GM21381 (cell line): Measurements from ENCODE around the gene BTG2.
A peak's percentile ranks its signal among the peaks of the same experiment; 100 is the strongest.

Experiments
- ATAC-seq: cut with Tn5 transposase; IDR thresholded peaks from one replicate; pipeline ENCODE4 v1.9.1; 2021; ENCODE audit warnings: mild to moderate bottlenecking, moderate library complexity; ENCODE audit not compliant: unreplicated experiment

Gene BTG2

DNA sequence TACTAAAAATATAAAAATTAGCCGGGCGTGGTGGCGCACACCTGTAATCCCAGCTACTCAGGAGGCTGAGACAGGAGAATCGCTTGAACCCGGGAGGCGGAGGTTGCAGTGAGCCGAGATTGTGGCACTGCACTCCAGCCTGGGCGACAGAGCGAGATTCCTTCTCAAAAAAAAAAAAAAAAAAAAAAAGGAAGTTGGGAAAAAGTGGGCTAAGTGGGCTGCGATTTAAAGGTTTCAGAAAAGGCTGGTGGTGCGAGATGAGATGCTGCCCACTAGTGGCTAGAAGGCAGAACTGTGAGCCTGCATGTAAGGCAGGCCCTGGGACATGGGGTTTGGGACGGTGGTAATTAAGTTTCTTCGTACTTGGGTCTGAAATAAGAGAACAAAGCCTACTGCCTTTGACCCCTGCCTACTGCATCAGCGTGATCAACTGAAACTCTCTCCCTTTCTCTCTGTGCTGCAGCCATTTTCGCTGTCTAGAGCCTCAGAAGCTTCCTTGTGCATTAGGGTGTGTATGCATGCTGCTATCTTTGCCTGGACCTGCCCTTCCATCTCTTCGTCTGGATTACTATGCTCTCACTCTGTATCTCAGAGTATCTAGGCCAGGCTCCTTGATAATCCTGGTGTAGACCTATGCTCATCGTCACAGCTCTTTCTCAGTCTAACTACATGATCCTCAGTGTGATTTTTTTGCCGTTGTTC is 33.2 kb downstream of the BTG2 start:
- no peak for ATAC-seq

DNA sequence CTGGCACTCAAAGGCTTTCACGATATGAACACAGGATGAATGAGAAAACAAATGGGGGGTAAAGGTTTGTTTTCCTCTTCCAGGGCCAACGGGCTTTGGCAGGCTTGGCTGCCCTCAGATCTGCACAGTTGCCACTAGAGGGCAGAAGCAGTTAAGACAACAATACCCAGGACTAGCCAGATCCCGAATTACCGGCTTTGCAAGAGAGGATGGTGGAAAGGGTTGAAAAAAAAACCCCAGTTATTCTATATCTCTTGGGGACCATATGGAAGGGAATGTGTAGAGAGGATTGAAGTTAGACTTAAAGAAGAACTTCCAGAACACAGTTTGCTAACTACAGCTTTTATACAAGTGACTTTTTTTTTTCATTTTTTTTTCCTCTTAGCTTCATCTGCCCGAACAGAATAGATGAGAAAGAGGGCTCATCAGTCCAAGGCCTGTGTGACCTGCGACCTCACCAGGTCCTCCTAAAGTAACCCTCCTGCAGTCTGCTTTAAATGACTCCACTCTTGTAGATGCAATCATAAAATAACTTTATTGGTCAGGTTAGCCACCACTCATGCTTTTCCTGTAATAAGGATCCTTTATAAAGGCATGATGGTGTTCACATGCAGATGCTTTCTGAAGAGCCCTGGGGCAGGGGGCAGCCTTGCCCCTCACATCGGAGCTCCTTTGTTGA is 34.9 kb downstream of the BTG2 start:
- peak; percentile 49 for ATAC-seq

DNA sequence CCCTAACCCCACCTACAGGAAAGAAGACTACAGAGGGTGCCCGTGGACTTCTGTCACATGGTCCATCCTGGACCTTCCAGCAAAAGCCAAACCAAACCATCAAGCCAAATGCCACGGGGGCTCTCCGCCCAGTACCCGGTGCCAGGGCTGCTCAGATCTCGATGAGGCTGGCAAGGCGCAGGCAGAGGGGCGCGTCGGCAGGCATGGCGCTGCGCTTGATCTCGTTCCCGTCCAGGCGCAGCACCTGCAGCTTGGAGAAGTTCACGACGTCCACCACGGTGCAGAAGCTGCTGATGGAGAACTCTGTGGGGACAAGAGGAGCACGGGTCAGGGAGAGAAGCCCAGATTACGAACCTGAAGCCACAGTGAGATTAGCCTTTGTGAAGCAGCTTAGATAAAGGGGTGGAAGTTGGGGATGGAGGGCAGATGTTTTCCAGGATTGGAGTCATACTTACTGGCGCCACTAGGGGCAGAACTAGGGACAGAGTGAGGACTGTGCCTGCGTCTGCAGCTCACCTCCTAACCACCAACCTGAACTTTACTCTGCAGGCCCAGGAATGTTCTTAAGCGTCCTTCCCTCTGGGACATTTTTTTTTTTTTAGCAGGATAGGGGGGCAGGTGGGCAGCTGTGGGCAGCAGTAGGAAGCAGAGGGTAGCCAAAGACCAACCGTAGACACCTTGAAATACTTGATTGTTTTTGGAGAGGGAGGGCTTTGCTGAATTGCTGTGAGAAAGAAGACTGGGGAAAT is 37.0 kb downstream of the BTG2 start:
- ATAC-seq: no peak

DNA sequence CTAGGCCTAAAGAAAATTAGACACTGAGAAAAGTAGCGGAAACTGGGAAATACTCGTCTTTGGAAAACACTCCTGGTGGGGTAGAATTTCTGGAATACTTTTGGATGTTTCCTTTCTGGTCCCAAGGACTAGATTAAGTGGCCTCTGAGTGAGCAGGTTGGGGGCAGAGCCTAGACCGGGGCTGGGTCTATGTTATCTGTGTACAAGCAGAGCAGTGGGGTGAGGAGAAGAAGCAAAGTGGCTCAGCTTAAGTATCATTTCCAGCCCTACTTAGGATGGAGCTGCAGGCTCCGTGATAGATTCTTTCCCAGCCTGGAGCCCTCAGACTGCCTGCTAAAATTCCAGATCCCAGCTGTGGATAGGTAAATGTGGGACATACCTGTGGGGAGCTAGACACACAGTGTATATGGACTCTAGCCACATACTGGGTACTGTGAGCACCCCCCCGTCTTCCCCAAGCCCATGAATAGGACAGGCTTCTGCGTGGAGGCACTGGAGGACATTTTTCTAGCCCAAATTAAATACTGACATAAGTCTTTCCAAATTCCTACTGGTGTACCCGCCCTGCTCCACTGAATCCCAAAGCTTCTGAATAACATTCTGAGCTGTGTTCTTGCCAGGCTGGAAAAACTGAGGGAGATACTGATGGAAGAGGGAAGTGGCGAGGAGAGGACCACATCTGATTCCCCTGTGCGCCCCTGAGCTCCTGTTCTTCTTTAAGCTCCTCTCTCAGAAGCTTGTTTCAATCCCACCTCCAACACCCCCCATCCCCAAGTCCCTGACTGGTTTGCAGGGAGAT is 38.8 kb downstream of the BTG2 start:
- no peak for ATAC-seq

DNA sequence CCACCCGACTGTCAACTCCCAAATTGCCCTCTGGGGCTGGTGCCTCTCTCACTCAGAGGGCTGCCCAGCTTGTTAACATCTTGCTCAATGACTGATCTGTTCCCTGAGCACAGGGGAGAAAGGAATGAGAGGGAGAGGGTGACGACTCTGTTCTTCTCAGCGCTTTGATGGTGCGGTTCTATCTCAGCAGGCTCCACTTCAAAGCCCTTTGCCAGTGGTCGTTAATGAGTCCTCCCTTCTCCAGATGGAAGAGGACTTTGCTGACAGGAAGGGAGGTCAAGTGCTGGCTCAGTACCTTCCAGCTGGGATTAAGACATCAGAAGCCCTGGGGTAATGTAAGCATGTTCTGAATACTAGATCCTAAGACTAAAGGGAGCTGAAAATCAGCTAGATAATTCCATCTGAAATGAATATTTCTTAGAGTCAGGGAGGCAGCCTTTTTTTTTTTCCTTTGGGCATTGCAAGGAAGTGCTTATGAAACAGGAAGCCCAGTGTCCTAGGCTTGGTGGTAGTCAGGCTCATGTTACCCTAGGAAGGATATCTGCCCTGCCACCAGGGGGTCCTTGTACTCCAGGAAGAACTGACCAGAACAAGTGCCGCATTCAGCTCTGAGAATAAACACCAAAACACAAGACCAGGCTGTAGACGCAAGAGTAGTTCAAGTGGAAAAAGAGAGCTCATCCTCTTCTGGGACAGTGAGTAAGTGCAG is 40.9 kb downstream of the BTG2 start:
- ATAC-seq: no peak

DNA sequence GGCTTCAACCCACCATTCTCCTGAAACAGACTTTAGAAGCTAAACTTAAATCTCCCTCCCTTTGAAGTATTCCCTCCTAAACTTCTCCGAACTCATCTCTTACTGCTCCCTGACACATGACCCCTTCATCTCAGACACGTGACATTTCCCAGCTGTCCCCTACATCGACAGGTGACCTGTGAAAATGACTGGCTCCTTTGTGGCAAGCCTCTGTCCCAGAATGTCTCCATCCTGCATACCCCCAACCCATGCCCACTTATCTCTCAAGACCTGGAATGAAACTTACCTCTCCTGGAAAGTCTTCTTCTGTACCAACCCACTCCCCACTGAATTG is 41.4 kb downstream of the BTG2 start:
- ATAC-seq: no peak

DNA sequence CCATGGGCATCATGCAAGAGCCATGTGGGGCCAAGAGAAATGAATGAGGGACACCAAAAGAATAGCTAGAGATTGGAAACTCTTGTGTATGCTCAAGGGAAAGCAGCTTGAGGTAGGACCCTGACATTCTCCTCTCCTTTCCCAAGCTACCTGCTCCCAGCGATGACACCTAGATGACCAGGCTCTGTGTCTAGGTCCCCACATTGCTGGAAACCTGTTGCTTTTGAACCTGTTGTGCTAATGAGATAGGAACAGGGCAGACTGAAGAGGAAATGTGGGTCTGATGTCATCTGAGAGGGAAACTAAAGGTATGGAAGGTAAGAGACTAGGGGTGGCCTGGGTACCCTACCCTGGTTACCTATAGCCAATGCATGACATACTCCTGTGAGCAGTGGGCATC is 43.8 kb downstream of the BTG2 start:
- ATAC-seq: no peak

DNA sequence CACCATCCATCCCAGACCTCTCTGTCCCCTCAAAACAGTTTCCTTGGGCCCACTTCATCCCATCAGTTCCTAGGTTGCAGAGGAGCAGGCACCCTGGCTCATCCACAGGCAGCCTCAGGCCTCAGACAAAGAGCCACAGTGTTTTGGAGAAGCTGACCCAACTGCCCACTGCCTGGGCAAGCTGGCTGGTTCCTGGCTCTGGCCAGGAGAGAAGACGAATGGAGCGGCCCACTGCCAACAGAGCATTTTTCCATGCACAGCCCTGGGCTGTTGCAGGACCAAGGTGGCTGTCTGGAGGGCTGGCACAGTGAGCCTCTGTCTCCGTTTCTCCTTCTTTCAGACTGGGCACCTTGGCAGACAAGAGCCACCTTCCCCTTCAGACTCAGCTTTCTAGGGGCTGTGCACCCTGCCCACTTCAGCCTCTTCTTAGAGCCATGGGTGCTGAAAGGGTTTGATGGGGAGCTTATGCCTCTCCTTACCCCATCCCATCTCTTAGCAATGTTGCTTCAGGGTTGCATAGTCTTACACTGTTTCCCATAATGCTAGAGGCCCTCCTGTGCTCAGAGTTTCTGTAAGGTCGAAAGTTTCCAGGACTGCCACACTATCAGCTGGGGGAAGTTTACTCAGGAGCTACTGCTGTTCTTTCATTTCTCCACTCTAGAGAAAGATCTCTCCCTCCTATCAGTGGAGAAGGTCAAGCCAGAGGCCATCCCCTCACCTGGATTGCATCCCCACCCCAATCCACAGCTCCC is 44.6 kb downstream of the BTG2 start:
- ATAC-seq: no peak

DNA sequence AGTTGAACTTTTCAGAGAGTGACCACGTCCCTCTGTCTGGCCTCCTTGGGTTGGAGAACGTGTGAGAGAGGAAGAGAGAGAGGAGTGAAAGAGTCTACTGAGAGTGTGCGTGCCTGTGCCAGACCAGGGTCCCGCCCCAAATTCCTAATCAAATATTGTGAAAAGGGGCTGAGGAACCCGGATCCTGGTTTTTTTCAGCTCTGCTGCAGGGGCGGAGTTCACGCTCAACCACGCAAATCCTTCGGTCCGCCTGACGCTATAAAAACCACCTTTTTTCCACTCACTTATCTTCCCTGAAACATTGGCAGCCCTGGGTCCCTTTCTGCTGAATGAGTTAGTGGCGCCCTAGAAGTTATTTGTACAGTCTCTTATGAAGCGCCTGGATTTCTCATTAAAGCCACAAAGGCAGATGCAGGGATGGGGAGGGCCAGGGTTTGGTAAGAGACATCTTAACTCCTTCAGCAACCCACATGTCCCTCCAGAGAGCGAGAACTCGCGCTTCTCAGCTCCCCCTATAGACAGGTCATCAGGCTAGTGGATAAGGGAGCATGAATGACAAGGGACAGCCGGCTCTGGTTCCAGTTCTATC is 45.8 kb downstream of the BTG2 start, which contains the start of gene FMOD:
TSS of gene FMOD (minus strand) at position 86 of the 589 bp plus-strand sequence. CDS start 2,852 bp downstream, outside the sequence.
- ATAC-seq: no peak

DNA sequence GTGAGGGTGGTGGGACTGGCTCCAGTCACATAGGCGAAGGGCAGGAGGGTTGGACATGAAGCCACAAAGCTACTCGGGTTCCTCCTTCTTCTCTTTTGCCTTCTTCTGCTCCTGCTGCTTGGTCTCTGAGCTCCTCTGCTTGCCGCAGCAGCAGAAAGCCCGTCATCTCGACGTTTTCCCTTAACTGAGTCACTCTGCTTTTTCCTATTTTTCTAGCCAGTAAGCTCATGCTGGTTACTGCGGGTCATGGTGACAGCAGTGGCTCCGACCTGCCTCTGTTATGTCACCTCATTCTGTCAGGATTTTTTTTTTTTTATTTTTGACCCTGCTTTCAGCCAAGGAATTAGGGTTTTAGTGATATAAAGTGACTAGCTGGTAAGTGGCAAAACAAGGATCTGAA is 48.2 kb downstream of the BTG2 start:
- no peak for ATAC-seq

DNA sequence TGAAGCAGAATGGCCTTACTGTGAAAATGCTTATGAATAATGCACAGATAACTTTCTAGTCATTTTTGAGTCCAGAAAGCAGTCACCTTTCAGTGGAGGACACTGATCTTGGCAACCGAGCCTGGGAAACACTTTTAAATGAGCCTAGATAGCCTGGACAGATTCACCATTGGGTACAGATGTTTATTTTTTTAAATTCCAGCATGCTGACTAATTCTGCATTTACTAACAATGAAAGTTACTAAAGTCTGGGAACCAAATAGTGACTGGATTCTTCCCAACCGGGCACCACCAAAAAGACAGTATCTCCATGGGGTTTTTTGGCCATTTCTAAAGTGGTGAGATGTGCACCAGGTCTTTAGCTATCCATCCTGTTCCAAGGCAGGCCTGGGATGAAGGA is 48.9 kb downstream of the BTG2 start:
- no peak for ATAC-seq

DNA sequence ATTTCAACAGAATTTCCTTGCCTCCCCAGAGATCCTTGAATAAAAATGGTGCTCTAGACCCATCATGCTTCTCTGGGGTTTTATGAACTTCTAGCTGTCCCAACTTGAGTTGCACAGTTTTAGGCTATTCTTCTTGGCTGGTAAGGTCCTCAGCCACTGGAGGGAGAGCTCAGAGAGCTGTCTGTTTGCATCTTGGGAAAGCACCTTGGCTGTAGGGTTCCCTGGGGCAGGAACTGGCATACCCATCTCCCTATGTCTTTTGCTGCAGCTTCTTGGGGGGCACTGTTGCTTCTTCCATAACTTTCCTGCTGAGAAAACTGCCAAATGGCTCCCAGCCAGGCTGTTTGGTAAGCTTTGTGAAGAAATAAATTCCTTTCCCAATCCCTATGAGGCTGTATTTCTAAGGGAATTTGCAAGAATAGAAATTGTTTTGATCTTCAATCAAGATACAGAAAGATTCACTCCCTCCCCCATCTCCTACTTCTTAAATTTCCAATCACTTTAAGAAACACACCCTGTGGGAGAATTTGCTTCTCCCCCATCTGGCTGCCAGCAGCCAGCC is 53.8 kb downstream of the BTG2 start:
- ATAC-seq: no peak
